SK-N-SH (cell line): Measurements from ENCODE around the gene SHROOM3. TPM values are rescaled to one million over a fixed set of nuclear protein-coding genes. Genes with fewer than 3 reads are reported as not detected.

ENCODE experiments used
- CTCF ChIA-PET: fragments of 300-600, 350-600 bp; formaldehyde crosslinking; extraction: SDS; loops from one replicate; lab custom pipeline; 2021; lab: Yijun Ruan, JAX
- POLR2A ChIA-PET: fragments of 350-600 bp; sonication (Branson Sonifier 250); formaldehyde crosslinking; extraction: SDS; loops from one replicate; lab custom pipeline; 2020; ENCODE audit warnings: antibody characterized with exemption, inconsistent platforms; lab: Yijun Ruan, JAX
- DNase-seq: peaks from one replicate; pipeline ENCODE4 v3.0.0; 2012
- H2AFZ ChIP-seq: fragments of 200-600 bp; sonication (generic); 2 replicates; pipeline ENCODE4 v1.8.1; 2016; ENCODE audit warnings: antibody characterized with exemption, mild to moderate bottlenecking, low read depth
- H3F3A ChIP-seq: fragments of 200-600 bp; sonication (generic); replicated peaks from 2 replicates; pipeline ENCODE3; 2016; ENCODE audit warnings: antibody characterized with exemption, mild to moderate bottlenecking; ENCODE audit not compliant: insufficient read depth
- H3K27ac ChIP-seq, 2 experiments: fragments of 200-500 bp in 1 of 2; fragments of 200-600 bp in 1 of 2; sonication (Bioruptor generic) in 1 of 2; sonication (generic), shearing (Covaris generic) in 1 of 2; 2 replicates each; pipeline versions ENCODE4 v1.5.1 to v1.6.1; 2014 to 2016; ENCODE audit warnings: low read depth in 2 of 2, inconsistent platforms in 1 of 2, low read length in 1 of 2, mild to moderate bottlenecking in 1 of 2, mixed read lengths in 1 of 2
- H3K27me3 ChIP-seq: fragments of 200-600 bp; sonication (generic), shearing (Covaris generic); 2 replicates; pipeline ENCODE4 v1.6.1; 2016; ENCODE audit warnings: mixed run types; ENCODE audit not compliant: insufficient read depth
- H3K36me3 ChIP-seq, 2 experiments: fragments of 200-500 bp in 1 of 2; fragments of 200-600 bp in 1 of 2; sonication (Bioruptor generic) in 1 of 2; sonication (generic) in 1 of 2; replicated peaks in 1 of 2; 2 replicates each; pipeline versions ENCODE3 to v1.5.1; 2014 to 2016; ENCODE audit warnings: low read length in 1 of 2, mild to moderate bottlenecking in 1 of 2; ENCODE audit not compliant: insufficient read depth in 2 of 2, control insufficient read depth in 1 of 2
- H3K4me1 ChIP-seq, 2 experiments: fragments of 200-500 bp in 1 of 2; fragments of 200-600 bp in 1 of 2; sonication (Bioruptor generic) in 1 of 2; sonication (generic), shearing (Covaris generic) in 1 of 2; 2 replicates each; pipeline versions ENCODE4 v1.5.1 to v1.6.1; 2014 to 2016; ENCODE audit warnings: low read depth in 1 of 2, low read length in 1 of 2, mixed run types in 1 of 2; ENCODE audit not compliant: insufficient read depth in 2 of 2, control insufficient read depth in 1 of 2
- H3K4me2 ChIP-seq: fragments of 200-600 bp; sonication (generic), shearing (Covaris generic); 2 replicates; pipeline ENCODE4 v1.6.1; 2017; ENCODE audit warnings: mixed run types
- H3K4me3 ChIP-seq, 2 experiments: fragments of 200-500 bp in 1 of 2; fragments of 200-600 bp in 1 of 2; sonication (Bioruptor generic) in 1 of 2; sonication (generic), shearing (Covaris generic) in 1 of 2; 2 replicates each; pipeline versions ENCODE4 v1.5.1 to v1.8.1; 2014 to 2016; ENCODE audit warnings: low read depth in 2 of 2, inconsistent platforms in 1 of 2, low read length in 1 of 2, mild to moderate bottlenecking in 1 of 2, mixed read lengths in 1 of 2, moderate library complexity in 1 of 2
- H3K79me2 ChIP-seq: fragments of 200-600 bp; sonication (generic); 2 replicates; pipeline ENCODE4 v1.8.1; 2017; ENCODE audit warnings: mild to moderate bottlenecking; ENCODE audit not compliant: insufficient read depth
- H3K9ac ChIP-seq: fragments of 200-600 bp; sonication (generic); 2 replicates; pipeline ENCODE4 v1.6.1; 2017; ENCODE audit warnings: mixed run types
- H3K9me2 ChIP-seq: fragments of 200-600 bp; sonication (generic); 2 replicates; pipeline ENCODE4 v1.6.1; 2017; ENCODE audit warnings: mixed run types
- H3K9me3 ChIP-seq: fragments of 200-600 bp; sonication (generic); 2 replicates; pipeline ENCODE4 v1.6.1; 2017; ENCODE audit warnings: mixed run types, mild to moderate bottlenecking, moderate library complexity
- H4K20me1 ChIP-seq: fragments of 200-600 bp; sonication (generic); 2 replicates; pipeline ENCODE4 v1.6.1; 2017; ENCODE audit warnings: mild to moderate bottlenecking, mixed run types; ENCODE audit not compliant: insufficient read depth
- CHD2 ChIP-seq: fragments of 150-350 bp; IDR thresholded peaks from 2 replicates; pipeline ENCODE4 v1.6.1; 2018; ENCODE audit warnings: low read length; ENCODE audit not compliant: partially characterized antibody
- ELF1 ChIP-seq: IDR thresholded peaks from 2 replicates; pipeline ENCODE4 v1.4.0; 2012
- FOSL2 ChIP-seq: IDR thresholded peaks from 2 replicates; pipeline ENCODE4 v1.4.0; 2012; ENCODE audit warnings: low read depth, mild to moderate bottlenecking, moderate library complexity, borderline replicate concordance
- FOXJ3 ChIP-seq: sonication (generic); formaldehyde crosslinking; IDR thresholded peaks from 2 replicates; pipeline ENCODE4 v1.5.1; 2020; ENCODE audit warnings: mild to moderate bottlenecking, missing genetic modification reagents
- FOXM1 ChIP-seq: IDR thresholded peaks from 2 replicates; pipeline ENCODE4 v1.4.0; 2012; ENCODE audit warnings: low read depth, mild to moderate bottlenecking
- GATA2 ChIP-seq: sonication (generic); formaldehyde crosslinking; IDR thresholded peaks from 2 replicates; pipeline ENCODE4 v1.5.0; 2020; ENCODE audit warnings: mild to moderate bottlenecking, missing genetic modification reagents
- JUND ChIP-seq: IDR thresholded peaks from 2 replicates; pipeline ENCODE4 v1.4.0; 2012
- MAX ChIP-seq: IDR thresholded peaks from 2 replicates; pipeline ENCODE4 v1.4.0; 2012; ENCODE audit warnings: low read depth
- MEF2A ChIP-seq: IDR thresholded peaks from 2 replicates; pipeline ENCODE4 v1.4.0; 2012; ENCODE audit warnings: low read depth, borderline replicate concordance
- MXI1 ChIP-seq: IDR thresholded peaks from 2 replicates; pipeline ENCODE4 v1.6.1; 2012; ENCODE audit warnings: mild to moderate bottlenecking, low read depth, low read length, improper control_type of control experiment
- NFIC ChIP-seq: IDR thresholded peaks from 2 replicates; pipeline ENCODE4 v1.4.0; 2012; ENCODE audit warnings: borderline replicate concordance
- RAD21 ChIP-seq: IDR thresholded peaks from 2 replicates; pipeline ENCODE4 v1.6.1; 2012; ENCODE audit warnings: mild to moderate bottlenecking, low read length
- SIN3A ChIP-seq: IDR thresholded peaks from 2 replicates; pipeline ENCODE4 v1.6.1; 2012; ENCODE audit warnings: low read depth, mild to moderate bottlenecking, low read length, moderate library complexity, borderline replicate concordance
- SMC3 ChIP-seq: IDR thresholded peaks from 2 replicates; pipeline ENCODE4 v1.6.1; 2012; ENCODE audit warnings: low read depth, low read length, improper control_type of control experiment
- TAF1 ChIP-seq: IDR thresholded peaks from 2 replicates; pipeline ENCODE4 v1.6.1; 2012; ENCODE audit warnings: low read depth, mild to moderate bottlenecking, low read length, moderate library complexity, borderline replicate concordance
- TCF12 ChIP-seq: IDR thresholded peaks from 2 replicates; pipeline ENCODE4 v1.4.0; 2012
- YY1 ChIP-seq: IDR thresholded peaks from 2 replicates; pipeline ENCODE4 v1.4.0; 2012; ENCODE audit warnings: low read depth, mild to moderate bottlenecking
- polyA plus RNA-seq, 3 experiments: library from polyadenylated mRNA; depleted of rRNA; stranded (reverse); fragments of >200 nt; gene quantifications; 2 replicates each; pipeline ENCODE4 v1.2.3, GENCODE V29; 2012
- TF ChIP-seq, protein P1 (sequence below): fragments of 150-350 bp; IDR thresholded peaks from 2 replicates; pipeline ENCODE4 v1.6.1; 2016; ENCODE audit warnings: mild to moderate bottlenecking, low read depth, low read length
- TF ChIP-seq, protein P2 (sequence below): IDR thresholded peaks from 2 replicates; pipeline ENCODE4 v1.6.1; 2012; ENCODE audit warnings: mild to moderate bottlenecking, low read depth, low read length, moderate library complexity
- TF ChIP-seq, protein P3 (sequence below): IDR thresholded peaks from 2 replicates; pipeline ENCODE4 v1.4.0; 2012; ENCODE audit warnings: low read depth, borderline replicate concordance
- TF ChIP-seq, protein P4 (sequence below): IDR thresholded peaks from 2 replicates; pipeline ENCODE4 v1.4.0; 2012; ENCODE audit warnings: low read depth, borderline replicate concordance

SHROOM3 gene
- polyA plus RNA-seq, 1 of the 3 experiments (the other 2 are of a cell fraction) = 4.3 TPM

GRCh38 chr4:76791479-76791878 is 356.4 kb downstream of the SHROOM3 start:
- no peaks in the 10 kb centered on the region for H4K20me1 ChIP-seq
- no peak for TF ChIP-seq FOXM1
- TF ChIP-seq, protein P1, sequence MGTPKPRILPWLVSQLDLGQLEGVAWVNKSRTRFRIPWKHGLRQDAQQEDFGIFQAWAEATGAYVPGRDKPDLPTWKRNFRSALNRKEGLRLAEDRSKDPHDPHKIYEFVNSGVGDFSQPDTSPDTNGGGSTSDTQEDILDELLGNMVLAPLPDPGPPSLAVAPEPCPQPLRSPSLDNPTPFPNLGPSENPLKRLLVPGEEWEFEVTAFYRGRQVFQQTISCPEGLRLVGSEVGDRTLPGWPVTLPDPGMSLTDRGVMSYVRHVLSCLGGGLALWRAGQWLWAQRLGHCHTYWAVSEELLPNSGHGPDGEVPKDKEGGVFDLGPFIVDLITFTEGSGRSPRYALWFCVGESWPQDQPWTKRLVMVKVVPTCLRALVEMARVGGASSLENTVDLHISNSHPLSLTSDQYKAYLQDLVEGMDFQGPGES = no peak
- no peak for TF ChIP-seq TCF12
- no peak for TF ChIP-seq YY1
- TF ChIP-seq, protein P2, sequence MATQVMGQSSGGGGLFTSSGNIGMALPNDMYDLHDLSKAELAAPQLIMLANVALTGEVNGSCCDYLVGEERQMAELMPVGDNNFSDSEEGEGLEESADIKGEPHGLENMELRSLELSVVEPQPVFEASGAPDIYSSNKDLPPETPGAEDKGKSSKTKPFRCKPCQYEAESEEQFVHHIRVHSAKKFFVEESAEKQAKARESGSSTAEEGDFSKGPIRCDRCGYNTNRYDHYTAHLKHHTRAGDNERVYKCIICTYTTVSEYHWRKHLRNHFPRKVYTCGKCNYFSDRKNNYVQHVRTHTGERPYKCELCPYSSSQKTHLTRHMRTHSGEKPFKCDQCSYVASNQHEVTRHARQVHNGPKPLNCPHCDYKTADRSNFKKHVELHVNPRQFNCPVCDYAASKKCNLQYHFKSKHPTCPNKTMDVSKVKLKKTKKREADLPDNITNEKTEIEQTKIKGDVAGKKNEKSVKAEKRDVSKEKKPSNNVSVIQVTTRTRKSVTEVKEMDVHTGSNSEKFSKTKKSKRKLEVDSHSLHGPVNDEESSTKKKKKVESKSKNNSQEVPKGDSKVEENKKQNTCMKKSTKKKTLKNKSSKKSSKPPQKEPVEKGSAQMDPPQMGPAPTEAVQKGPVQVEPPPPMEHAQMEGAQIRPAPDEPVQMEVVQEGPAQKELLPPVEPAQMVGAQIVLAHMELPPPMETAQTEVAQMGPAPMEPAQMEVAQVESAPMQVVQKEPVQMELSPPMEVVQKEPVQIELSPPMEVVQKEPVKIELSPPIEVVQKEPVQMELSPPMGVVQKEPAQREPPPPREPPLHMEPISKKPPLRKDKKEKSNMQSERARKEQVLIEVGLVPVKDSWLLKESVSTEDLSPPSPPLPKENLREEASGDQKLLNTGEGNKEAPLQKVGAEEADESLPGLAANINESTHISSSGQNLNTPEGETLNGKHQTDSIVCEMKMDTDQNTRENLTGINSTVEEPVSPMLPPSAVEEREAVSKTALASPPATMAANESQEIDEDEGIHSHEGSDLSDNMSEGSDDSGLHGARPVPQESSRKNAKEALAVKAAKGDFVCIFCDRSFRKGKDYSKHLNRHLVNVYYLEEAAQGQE = no peak
- no peak for TF ChIP-seq FOXJ3
- no peak for TF ChIP-seq CHD2
- TF ChIP-seq SIN3A = no peak
- TF ChIP-seq, protein P3, sequence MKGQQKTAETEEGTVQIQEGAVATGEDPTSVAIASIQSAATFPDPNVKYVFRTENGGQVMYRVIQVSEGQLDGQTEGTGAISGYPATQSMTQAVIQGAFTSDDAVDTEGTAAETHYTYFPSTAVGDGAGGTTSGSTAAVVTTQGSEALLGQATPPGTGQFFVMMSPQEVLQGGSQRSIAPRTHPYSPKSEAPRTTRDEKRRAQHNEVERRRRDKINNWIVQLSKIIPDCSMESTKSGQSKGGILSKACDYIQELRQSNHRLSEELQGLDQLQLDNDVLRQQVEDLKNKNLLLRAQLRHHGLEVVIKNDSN = no peak
- no peak for TF ChIP-seq MAX
- TF ChIP-seq GATA2 (CRISPR knock-in tag) = no peak
- TF ChIP-seq, all 33 proteins: peak for 0
- Histone ChIP-seq H3K9me2 (no peaks in the 10 kb centered on the region), H3K4me1 (no peaks in the 10 kb centered on the region), H3F3A (peaks cover 17% of the 10 kb centered on the region), H3K9ac (no peak overlapping the region), H3K36me3 (peaks cover 5 to 19% of the 10 kb centered on the region in 2 experiments), H3K9me3 (peaks cover 12% of the 10 kb centered on the region; the same call in 1 of the 2 replicates), H3K79me2 (no peaks in the 10 kb centered on the region), H2AFZ (no peak overlapping the region), H3K4me2 (no peak overlapping the region), H3K27ac (no peak overlapping the region), H3K4me3 (no peak overlapping the region), H3K27me3 (no peaks in the 10 kb centered on the region)
- no peak for DNase-seq
- ChIA-PET CTCF (no interaction called here), POLR2A (no interaction called here)

GRCh38 chr4:76792418-76792817 is 357.4 kb downstream of the SHROOM3 start:
- POLR2A ChIA-PET = no interaction called here
- TF ChIP-seq ELF1 = no peak
- no peak for TF ChIP-seq MAX
- TF ChIP-seq, protein P4, sequence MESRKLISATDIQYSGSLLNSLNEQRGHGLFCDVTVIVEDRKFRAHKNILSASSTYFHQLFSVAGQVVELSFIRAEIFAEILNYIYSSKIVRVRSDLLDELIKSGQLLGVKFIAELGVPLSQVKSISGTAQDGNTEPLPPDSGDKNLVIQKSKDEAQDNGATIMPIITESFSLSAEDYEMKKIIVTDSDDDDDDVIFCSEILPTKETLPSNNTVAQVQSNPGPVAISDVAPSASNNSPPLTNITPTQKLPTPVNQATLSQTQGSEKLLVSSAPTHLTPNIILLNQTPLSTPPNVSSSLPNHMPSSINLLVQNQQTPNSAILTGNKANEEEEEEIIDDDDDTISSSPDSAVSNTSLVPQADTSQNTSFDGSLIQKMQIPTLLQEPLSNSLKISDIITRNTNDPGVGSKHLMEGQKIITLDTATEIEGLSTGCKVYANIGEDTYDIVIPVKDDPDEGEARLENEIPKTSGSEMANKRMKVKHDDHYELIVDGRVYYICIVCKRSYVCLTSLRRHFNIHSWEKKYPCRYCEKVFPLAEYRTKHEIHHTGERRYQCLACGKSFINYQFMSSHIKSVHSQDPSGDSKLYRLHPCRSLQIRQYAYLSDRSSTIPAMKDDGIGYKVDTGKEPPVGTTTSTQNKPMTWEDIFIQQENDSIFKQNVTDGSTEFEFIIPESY = no peak
- no peak for TF ChIP-seq TAF1
- TF ChIP-seq SMC3 = no peak
- TF ChIP-seq MEF2A = no peak
- TF ChIP-seq FOSL2 = no peak
- TF ChIP-seq RAD21 = no peak
- TF ChIP-seq SIN3A = no peak
- no peak for TF ChIP-seq JUND
- TF ChIP-seq MXI1 = no peak
- no peak for TF ChIP-seq FOXM1
- TF ChIP-seq NFIC = no peak
- TF ChIP-seq, protein P3 = no peak
- no peak for TF ChIP-seq TCF12

More at GRCh38 chr4:76792418-76792817, 357.4 kb downstream of the SHROOM3 start:
- Histone ChIP-seq H3K4me2 (no peak overlapping the region), H3K9me3 (peaks cover 12% of the 10 kb centered on the region; the same call in 1 of the 2 replicates), H3K27ac (no peak overlapping the region), H3K4me1 (no peaks in the 10 kb centered on the region), H3K27me3 (no peaks in the 10 kb centered on the region), H3K36me3 (peaks cover 0 to 15% of the 10 kb centered on the region in 2 experiments), H2AFZ (no peak overlapping the region), H3K79me2 (no peaks in the 10 kb centered on the region), H3F3A (peaks cover 17% of the 10 kb centered on the region), H4K20me1 (no peaks in the 10 kb centered on the region), H3K9ac (no peak overlapping the region), H3K4me3 (no peak overlapping the region), H3K9me2 (no peaks in the 10 kb centered on the region)
- no peak for DNase-seq
- CTCF ChIA-PET = no interaction called here
